SH-SY5Y (cell line): ENCODE results near the gene MAN1A1.

ENCODE experiments used
- GATA2 ChIP-seq: IDR thresholded peaks from 2 replicates; pipeline ENCODE4 v1.6.1; 2011; ENCODE audit warnings: mild to moderate bottlenecking, low read depth, low read length
- GATA3 ChIP-seq: IDR thresholded peaks from 2 replicates; pipeline ENCODE4 v1.6.1; 2011; ENCODE audit warnings: low read depth, mild to moderate bottlenecking, low read length, moderate library complexity

DNA sequence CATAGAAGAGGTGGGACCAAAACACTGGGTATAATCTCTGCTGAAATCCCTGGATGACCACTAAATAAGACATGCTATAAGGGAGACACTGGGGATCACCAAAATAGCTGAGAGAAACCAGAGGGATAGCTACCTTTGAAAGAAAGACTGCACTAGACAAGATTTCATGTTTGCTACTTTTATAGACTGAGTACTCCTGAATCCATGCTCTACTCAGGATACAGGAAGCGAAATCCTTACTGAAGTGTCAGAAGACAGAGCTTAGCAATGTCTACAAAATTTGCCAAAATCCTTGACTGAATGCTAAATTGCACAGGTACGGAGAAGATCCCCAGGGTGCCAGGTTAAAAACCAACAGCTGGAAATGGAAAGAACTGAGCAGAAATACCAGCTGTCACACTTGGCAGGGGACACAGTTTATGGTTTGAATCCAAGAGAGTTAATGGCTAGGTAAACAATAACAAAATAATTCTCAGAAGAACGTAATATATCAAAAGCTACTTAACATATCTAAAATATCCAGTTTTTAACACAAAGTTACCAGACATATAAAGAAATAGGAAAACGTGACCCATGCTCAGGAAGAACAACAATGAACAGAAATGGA lies 125.4 kb downstream of the MAN1A1 start:
- TF ChIP-seq GATA2: no peak
- TF ChIP-seq GATA3: no peak
